NK-92 (cell line): Measurements from ENCODE around the gene GALNS.
"Not testable (repeated sequence)": the region's sequence is repeated elsewhere in the genome, so short reads cannot be mapped to it uniquely, and the experiment has no call there.

Experiments used
- DNase-seq: peaks from one replicate; lab custom pipeline; 2025; ENCODE audit not compliant: unreplicated experiment; lab: John Stamatoyannopoulos, UW

GALNS gene

DNA sequence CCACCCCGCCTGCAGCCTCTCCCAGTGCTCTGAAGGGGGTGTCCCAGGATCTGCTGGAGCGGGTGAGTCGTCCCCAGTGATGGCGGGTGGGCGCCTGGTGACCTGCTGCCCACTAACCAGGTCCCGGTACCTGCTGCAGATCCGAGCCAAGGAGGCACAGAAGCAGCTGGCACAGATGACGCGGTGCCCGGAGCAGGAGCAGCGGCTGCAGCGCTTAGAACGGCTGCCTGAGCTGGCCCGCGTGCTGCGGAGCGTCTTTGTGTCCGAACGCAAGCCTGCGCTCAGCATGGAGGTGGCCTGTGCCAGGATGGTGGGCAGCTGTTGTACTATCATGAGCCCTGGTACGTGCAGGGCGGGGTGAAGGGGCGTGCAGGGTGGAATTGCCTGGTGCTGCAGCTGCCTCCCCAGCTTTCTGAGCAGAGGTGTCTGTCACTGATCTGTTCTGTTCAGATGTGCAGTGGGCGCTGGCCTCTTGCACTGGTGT is 49.6 kb downstream of the GALNS start:
- DNase-seq: no peak

DNA sequence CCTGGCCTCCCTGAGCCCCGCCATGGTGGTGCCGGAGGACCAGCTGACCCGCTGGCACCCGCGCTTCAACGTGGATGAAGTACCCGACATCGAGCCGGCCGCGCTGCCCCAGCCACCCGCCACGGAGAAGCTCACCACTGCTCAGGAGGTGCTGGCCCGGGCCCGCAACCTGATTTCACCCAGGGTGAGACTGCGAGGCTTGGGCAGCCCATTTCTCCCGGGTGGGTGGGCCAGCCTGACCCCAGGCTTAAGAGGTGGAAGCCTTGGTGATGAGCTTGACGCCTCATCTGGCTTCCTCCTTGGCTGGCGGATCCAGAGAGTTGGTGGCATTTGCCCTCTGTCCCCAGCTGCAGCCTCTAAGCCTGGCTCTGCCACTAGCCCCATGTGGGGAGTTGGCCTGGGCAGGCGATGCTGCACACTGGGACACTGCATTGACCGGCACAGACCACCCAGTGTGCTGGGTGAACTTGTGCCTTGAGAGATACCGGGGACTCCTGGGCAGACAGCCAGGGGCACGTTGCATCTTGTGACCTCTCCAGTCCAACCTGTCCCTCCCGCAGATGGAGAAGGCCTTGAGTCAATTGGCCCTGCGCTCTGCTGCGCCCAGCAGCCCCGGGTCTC is 50.1 kb downstream of the GALNS start:
- no peak for DNase-seq

DNA sequence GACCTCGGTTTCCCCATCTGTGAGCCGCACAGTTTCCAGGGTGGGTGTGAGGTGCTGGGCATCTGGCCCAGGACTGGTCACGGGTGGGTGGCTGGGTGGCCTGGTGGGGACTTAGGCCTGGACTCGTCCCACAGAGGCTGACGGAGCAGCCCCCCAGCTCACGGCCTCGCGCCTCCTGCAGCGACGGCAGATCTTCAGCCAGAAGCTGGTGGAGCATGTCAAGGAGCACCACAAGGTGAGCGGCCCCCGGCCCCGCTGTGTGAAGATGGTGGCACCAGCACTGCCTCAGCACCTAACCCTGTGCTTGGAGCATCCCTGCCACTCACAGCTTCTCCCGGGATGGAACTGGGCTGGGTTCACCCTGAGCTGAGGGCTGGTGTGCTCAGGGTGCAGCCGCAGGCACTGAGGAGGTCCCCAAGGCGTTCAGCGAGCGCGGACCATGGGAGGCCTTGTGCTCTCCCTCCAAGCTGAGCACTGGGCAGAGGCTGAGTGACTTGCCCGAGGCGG is 50.8 kb downstream of the GALNS start:
- no peak for DNase-seq

DNA sequence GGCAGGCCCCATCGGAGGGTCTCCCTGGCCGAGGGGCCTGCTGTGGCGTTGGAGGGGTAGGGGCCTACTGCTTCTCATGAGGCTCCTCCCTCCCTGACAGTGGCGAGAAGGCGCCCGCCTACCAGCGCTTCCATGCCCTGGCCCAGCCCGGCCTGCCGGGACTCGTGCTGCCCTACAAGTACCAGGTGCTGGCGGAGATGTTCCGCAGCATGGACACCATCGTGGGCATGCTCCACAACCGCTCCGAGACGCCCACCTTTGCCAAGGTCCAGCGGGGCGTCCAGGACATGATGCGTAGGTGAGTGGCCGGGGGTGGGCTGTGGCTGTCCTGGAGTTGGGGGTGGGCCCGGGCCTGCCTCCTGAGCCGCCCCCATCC is 51.4 kb downstream of the GALNS start:
- DNase-seq: no peak

DNA sequence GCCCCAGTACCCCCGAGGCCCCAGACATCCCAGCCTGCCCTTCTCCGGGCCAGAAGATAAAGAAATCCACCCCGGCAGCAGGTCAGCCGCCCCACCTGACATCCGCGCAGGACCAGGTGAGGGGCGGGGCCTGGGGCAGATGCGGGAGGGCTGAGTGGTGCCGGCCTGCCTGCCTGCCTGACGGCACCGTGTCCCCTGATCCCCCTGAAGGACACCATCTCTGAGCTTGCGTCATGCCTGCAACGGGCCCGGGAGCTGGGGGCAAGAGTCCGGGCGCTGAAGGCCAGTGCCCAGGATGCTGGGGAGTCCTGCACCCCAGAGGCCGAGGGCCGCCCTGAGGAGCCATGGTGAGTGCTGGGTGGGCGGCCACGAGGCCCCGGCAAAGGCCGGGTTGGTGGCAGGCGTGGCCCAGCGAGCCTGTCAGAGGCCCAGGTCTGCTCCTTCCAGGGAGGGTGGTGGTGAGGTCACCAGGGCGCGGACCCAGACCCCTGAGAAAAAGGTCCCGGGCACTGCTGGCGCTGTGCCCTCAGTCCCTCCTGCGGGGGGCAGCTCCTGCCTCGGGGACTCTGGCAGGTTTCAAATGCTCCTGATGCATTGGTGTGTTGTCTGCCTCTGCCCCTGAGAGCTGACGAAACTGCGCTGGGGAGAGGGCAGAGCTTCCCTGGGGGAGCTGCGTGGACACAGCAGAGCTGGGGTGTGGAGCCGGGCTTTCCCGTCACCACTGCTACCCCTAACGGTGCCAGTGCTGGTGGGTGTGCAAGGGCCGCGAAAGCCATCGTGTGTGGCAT is 52.0 kb downstream of the GALNS start:
- DNase-seq: no peak

DNA sequence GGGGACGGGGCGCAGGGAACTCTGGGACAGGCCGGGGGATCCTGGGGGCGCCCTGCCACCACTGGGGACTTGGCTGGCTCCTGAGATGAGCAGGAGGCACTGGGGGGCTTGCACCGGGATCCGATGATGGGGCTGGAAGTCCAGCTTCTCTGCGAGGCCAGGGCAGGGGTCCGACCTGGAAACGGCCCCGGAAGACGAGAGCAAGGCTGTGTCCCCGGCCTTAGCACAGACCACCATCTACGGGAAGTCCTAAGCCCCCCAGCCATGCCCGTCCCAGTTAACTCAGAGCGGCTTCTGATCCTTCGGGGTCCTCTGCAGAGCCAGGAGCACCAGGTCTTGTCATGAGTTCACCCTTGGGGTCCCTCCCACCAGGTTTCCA is 52.6 kb downstream of the GALNS start:
- DNase-seq: no peak

DNA sequence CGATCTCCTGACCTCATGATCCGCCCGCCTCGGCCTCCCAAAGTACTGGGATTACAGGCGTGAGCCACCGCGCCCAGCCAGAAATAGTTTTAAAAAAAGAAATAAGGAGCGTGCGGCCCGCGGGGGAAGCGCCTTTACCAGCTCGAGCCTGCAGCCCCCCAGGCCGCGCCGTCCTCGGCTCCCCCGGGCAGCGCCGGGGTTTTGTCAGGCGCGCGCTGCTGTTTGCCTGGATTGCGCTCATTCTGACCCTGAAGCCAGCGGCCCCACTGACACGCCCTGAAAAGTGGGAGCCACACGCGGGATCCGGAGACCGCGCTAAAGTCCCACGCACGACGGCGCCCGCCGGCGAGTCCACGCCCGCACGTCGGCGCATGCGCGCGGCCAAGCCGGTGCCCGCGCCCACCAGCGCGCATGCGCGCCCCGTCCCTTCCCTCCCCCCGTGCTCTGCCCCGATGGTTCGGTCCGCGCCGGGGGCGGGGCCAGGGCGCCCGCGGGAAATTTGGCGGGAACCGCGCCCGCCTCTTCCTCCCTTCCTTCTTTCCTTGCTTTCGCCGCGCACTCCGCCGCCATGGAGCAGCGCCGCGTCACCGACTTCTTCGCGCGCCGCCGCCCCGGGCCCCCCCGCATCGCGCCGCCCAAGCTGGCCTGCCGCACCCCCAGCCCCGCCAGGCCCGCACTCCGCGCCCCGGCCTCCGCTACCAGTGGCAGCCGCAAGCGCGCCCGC is 53.3 kb downstream of the GALNS start, which contains the start of gene CDT1:
CDT1 (plus strand) TSS at position 526 of the 724 bp plus-strand sequence; CDS start at position 569, 43 bp downstream.
- no peak for DNase-seq

DNA sequence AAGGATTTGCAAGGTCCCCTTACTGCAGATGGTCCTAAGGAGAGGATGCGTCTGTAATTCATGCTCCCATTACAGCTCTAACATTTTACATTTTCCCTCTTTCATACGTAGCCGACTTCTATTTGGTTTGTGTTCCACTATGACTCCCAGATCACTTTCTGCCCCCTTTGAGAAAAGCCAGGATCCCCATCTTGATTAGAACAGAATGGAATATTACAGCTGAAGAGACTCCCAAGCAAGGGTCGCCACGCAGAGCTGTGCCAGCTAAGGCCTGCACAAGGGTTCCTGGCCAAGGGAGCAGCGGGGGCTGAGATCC is 56.5 kb downstream of the GALNS start:
- DNase-seq: no peak

DNA sequence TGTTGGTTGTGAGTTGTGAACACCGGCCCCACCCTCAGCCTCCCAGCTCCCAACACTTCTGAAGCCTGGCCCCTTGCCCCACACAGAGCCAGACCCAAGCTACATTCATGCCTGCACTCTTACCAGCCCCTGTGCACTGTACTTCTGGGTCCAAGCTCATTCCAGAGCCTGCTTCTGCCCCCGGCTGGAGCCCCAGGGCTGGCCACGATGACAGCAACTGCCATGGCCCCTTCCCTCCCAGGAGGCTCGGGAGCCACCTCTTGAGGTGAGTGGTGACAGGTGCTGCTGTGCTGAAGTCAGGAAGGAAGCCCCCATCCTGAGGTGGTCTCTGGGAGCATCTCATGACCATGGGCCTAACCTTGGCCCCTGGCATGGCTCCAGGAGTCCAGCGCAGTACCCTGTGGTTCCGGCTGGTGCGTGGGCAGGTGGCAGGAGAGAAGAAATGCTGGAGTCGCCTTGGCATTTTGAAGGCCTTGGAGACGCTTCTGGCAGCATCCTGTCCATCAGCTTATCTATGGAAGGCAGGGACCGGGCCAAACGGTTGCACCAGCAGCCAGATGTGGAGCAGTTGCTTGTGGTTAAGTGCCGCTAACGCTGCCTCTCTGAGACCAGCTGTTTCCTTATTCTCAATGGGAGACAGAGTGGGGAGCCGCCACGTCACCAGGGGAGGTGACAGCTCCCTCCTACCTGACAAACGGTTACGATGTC is 57.0 kb downstream of the GALNS start:
- DNase-seq: no peak

DNA sequence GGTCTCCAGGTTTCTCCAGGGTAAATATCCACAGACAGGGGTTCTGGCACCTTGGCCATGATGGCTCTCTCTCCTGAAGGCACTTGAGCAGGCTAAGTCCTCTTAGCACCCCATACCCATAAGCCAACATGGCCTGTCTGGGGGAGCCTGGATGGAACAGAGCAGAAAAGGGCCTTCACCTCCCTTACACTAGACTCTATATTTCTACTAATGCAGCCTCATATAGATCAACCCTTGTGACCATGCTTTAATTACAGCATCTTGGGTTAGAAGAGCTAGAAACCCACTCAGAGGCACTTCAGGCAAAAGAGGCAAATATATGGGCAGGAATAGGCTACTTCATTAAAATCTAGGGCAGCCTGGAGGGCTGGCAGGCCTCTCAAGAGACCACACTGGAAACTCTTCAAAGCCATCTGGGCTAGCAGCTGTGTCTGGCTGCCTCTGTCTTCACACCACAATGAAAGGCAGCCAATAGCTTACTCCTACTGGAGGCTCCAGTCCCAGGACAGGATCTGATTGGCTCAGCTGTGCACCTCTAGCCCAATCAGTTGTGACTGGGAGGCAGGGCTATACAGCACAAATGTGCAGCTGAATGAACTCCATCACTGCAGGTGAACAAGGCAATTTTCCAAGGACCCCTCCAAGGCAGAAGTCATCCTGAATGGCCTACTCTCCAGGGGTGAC is 57.8 kb downstream of the GALNS start:
- no peak for DNase-seq

DNA sequence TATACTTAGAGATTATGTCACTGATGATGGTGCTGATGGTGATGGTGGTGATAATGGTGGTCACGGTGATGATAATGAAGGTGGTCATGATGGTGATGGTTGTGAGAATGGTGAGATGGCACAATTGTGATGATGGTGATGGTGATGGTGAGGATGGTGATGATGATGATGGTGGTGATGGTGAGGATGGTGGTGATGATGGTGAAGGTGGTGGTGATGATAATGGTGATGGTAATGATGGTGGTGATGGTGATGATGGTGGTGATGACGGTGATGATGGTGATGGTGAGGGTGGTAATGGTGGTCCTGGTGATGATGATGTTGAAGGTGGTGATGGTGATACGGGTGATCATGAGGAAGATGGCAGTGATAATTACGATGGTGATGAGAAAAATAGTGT is 58.7 kb downstream of the GALNS start:
- DNase-seq: no peak

DNA sequence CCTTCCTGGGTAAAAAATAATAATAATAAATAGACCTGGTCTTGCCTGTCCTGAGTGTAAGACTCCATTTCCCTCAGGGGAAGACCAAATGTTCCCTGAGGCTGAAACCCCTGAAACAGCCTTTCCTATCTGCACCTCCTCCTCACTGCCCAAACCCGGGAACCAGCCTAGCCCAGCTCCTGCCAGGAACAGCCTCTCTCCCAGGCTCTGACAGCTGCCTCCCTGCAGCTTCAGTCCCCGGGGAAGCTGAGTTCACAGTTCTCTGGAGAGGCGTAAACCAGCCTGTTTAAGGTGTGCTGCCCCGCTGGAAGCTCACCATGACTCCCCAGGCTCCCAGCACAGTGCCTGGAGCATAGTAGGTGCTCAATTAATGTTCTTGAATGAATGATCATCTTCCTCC is 60.5 kb downstream of the GALNS start:
- DNase-seq: no peak

DNA sequence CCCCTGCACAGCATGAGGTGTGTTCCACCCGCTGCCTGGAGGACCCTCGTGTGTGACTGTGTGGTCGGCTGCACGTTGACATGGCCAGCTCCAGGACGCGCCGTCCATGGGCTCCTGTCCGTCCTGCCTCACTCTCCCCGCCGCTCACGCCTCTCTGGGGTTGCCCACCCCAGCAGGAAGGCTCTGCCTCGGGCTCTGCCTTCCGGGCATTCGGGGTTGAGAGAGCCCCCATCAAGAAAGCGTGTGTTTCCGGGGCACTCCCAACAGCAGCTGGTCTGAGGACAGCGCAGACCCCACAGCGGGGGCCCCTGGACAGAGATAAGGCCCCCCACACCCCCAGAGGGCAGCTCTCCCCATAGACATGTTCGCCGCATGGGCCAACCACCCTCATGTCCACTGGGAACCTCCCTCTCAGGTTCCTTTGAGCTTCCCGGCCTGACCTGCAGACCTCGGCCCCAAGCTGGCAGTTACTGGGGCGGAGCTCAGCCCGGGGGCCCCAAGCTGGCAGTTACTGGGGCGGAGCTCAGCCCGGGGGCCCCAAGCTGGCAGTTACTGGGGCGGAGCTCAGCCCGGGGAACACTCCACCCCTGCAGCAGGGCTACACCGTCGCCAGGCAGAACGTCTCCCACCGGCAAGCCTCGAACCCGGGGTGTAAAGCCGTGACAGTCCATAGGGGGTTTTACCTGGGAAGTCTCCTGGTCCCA is 63.3 kb downstream of the GALNS start:
- no peak for DNase-seq

DNA sequence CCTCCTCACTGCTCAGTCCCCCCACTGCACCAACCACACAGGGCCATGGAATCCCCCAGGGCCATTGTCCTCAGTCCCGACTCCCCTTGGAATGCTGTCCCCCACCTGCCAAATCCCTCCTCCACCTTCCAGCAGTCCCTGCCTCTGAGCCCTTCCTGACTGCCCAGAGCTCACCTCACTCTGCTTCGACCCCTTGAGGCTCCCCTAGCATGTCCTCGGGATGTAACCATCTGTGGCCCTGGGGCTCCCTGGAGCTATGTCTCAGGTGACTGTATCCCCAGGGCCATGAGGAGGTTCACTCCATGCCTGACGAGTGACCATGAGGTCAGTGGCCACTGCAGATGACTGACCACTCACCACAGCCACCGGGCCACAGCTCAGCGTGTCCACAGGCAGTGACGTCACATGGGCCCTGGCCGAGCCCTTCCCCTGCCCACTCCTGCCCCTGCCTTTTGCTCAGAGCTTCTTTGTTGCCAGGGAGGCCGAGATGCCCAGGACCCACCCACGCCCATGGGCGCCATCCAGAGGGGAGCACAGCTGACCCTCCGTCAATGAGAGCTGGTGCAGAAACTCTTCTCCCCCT is 64.0 kb downstream of the GALNS start:
- DNase-seq: no peak

DNA sequence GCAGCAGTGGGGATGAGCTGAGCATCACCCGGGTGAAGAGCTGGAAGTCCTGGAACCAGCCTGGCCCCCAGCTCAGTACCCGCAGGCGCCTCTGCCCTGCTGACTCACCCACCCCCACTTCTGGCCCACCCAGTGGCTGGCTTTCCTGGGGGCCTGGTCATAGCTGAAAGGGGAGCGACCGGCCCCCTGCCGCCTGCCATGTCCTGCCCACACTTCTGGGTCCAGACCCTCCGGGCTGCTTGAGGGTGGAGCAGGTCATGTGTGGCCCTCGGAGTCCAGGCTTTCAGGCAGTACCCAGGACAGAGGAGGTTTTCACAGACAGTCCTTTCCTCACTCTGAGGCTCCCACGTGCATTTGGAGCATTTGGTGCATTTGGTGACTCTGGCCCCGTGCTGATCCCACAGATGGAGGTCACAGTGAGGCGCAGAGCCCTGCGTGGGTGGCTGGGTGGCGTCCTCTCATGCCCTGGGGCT is 64.6 kb downstream of the GALNS start:
- no peak for DNase-seq

DNA sequence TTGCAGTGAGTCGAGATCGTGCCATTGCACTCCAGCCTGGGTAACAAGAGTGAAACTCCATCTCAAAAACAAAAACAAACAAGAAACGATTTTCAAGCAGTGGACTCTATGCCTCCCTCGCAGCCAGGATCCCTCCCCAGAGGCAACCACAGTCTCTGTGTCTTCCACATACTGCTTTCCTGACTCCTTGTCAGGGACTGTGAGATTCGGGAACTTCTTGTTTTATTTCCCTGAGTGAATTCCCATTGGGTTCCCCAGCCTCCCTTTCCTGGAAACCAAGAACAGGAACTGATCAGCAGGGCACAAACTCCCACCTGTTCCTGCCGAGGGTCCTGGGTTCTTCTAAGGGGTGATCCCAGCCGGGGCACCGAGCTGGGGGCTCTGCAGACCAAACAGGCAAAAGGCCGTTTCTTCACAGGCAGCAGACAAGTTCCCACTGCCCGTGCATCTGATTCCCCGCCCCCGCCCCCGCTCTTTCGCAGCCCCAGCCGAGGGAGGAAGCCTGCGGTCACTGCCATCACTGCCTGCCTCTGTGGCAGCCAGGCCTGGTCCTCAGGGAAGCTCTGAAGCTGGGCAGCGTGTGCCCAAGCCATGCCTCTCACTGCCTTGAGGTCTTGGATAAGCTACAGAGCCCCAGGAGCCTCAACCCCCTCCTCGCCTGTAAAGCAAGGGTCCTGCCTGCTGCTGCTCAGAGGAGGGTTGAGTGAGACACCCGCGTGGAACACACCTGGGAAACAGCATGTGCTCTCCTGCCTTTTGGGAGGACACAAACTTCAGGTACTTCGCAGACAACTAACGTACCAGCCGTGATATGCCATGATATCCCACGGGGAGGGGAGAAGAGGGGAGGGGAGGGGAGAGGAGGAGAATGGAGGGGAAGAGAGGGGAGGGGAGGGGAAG is 66.2 kb downstream of the GALNS start:
- DNase-seq: no peak

DNA sequence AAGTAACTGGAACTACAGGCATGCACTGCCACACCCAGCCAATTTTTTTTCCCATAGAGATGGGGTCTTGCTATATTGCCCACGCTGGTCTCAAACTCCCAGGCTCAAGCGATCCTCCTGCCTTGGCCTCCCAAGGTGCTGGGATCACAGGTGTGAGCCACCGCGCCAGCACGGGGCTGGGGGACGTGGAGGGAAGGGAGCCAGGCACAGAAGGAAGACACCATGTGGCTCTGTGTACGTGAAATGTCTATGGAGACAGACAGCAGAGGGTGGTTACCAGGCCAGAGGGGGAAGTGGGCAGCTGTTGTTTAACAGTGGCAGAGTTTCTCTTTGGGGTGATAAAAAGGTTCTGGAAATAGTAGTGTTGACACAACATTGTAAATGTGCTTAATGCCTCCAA is 67.2 kb downstream of the GALNS start:
- DNase-seq: no peak

DNA sequence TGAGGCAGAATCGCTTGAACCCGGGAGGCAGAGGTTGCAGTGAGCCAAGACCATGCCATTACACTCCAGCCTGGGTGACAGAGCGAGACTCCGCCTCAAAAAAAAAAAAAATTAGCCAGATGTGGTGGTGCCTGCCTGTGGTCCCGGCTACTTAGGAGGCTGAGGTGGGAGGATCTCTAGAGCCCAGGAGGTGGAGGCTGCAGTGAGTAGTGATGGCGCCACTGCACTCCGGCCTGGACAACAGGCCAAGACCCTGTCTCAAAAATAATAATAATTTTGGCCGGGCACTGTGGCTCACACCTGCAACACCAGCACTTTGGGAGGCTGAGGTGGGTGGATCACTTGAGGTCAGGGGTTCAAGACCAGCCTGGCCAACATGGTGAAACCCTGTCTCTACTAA is 68.0 kb downstream of the GALNS start:
- DNase-seq: not testable (repeated sequence)
